A549 treated with Hydrocortisone at 1 μM for 4 hours (cell line): ENCODE results near the gene ZNF667. TPM values are rescaled to one million over a fixed set of nuclear protein-coding genes. Genes with fewer than 3 reads are reported as not detected.

ENCODE experiments used
- total RNA-seq: library from RNA; stranded (reverse); fragments of 200-300 nt; extraction: Qiagen RNA extraction; gene quantifications from 5 replicates; pipeline ENCODE4 v1.2.3, GENCODE V29; 2022

ZNF667 gene
- total RNA-seq = not detected in 5 replicates

GRCh38 chr19:56476651-56477428, at the start of gene ZNF667:
TSS of gene ZNF667 (minus strand) at chr19:56477345. CDS start at chr19:56462370, 14,975 bp downstream.

GRCh38 chr19:56507446-56508289, 30.5 kb upstream of the ZNF667 start, which contains the start of gene ZNF471:
TSS of gene ZNF471 (plus strand) at chr19:56507855. CDS start at chr19:56511572, 3,717 bp downstream.

GRCh38 chr19:56403764-56404704, 73.1 kb downstream of the ZNF667 start, which contains the start of gene ZNF583:
TSS of gene ZNF583 (plus strand) at chr19:56404332. CDS start at chr19:56407115, 2,783 bp downstream.

GRCh38 chr19:56393119-56394012, 83.8 kb downstream of the ZNF667 start, which contains the start of gene ZNF582:
TSS of gene ZNF582 (minus strand) at chr19:56393534. CDS start at chr19:56391752, 1,782 bp downstream.

Other genes starting within 250 kb of the ZNF667 start
- not detected in 5 replicates for gene EDDM13, start 204.6 kb downstream of the ZNF667 start, total RNA-seq
- 6.7 to 8.7 TPM (median 7.5 TPM) in 5 replicates for gene ZSCAN5A, start 162.5 kb downstream of the ZNF667 start, total RNA-seq
- 0.95 to 1.6 TPM (median 1.1 TPM) in 5 replicates for gene ZNF582, start 83.8 kb downstream of the ZNF667 start, total RNA-seq
- 2.1 to 2.8 TPM (median 2.2 TPM) in 5 replicates for gene ZNF583, start 73.0 kb downstream of the ZNF667 start, total RNA-seq
- gene ZNF471, start 30.5 kb upstream of the ZNF667 start, total RNA-seq = 0.02 to 0.13 TPM (median 0.03 TPM) in 5 replicates
- 3.6 to 4.9 TPM (median 4.3 TPM) in 5 replicates for gene ZFP28, start 61.6 kb upstream of the ZNF667 start, total RNA-seq
- gene ZNF470, start 90.1 kb upstream of the ZNF667 start, total RNA-seq = 1.3 to 1.7 TPM (median 1.5 TPM) in 5 replicates
- gene ZNF71, start 118.0 kb upstream of the ZNF667 start, total RNA-seq = 8.8 to 11.8 TPM (median 10.9 TPM) in 5 replicates
- gene SMIM17, start 165.8 kb upstream of the ZNF667 start, total RNA-seq = 0.10 TPM in 1 of 5 replicates, not detected in the others
- not detected in 5 replicates for gene ZNF835, start 194.4 kb upstream of the ZNF667 start, total RNA-seq